Kidney (tissue), 14 donors: ENCODE measurements around the gene COBL. TPM values are rescaled to one million over a fixed set of nuclear protein-coding genes. Genes with fewer than 3 reads are reported as not detected.
A peak's percentile ranks its signal among the peaks of the same experiment; 100 is the strongest.

ENCODE experiments used
- DNase-seq, 5 donors: peaks; one replicate each; pipeline ENCODE4 v3.0.0-alpha.2; 2013 to 2020
- FAIRE-seq: peaks from 2 replicates; lab custom pipeline; 2012; peaks lifted over from hg19 to GRCh38; lab: Jason Lieb, UNC
- H3K27ac ChIP-seq, 2 donors: one replicate each; pipeline ENCODE4 v1.7.0; 2013; ENCODE audit warnings: low read depth in 2 of 2, low read length in 2 of 2, inconsistent platforms in 1 of 2
- H3K27me3 ChIP-seq: one replicate; pipeline ENCODE4 v1.7.1; 2013; ENCODE audit warnings: low read length, inconsistent platforms; ENCODE audit not compliant: control insufficient read depth, insufficient read depth
- H3K36me3 ChIP-seq, 3 donors: one replicate each; pipeline versions ENCODE4 v1.7.0 to v1.7.1; 2013; ENCODE audit warnings: low read length in 3 of 3, control low read depth in 1 of 3, inconsistent platforms in 1 of 3; ENCODE audit not compliant: insufficient read depth in 3 of 3, control insufficient read depth in 2 of 3
- H3K4me1 ChIP-seq, 3 donors: one replicate each; pipeline versions ENCODE4 v1.7.0 to v1.7.1; 2013; ENCODE audit warnings: low read length in 3 of 3, inconsistent platforms in 1 of 3, low read depth in 1 of 3; ENCODE audit not compliant: control insufficient read depth in 2 of 3, insufficient read depth in 2 of 3
- H3K4me3 ChIP-seq, 3 donors: one replicate each; pipeline versions ENCODE4 v1.7.0 to v1.8.1; 2013; ENCODE audit warnings: low read length in 3 of 3, control low read depth in 1 of 3, inconsistent platforms in 1 of 3
- H3K9ac ChIP-seq, 3 donors: one replicate each; pipeline versions ENCODE4 v1.7.0 to v1.7.1; 2013; ENCODE audit warnings: low read length in 3 of 3, control low read depth in 1 of 3, inconsistent platforms in 1 of 3
- H3K9me3 ChIP-seq, 3 donors: one replicate each; pipeline versions ENCODE4 v1.7.0 to v1.7.1; 2013; ENCODE audit warnings: low read length in 3 of 3, control low read depth in 1 of 3, inconsistent platforms in 1 of 3; ENCODE audit not compliant: control insufficient read depth in 2 of 3, insufficient read depth in 1 of 3
- CTCF ChIP-seq: IDR thresholded peaks from 3 replicates; pipeline ENCODE4 v1.5.1; 2012; ENCODE audit warnings: mild to moderate bottlenecking, moderate library complexity, borderline replicate concordance; ENCODE audit not compliant: insufficient read depth; ENCODE audit errors: extremely low read depth
- intact Hi-C: fragments of 100-400 bp; cut with DNase I; formaldehyde crosslinking; loops from one replicate; pipeline ENCODE4 v1.11.1; 2022
- polyA plus RNA-seq: library from polyadenylated mRNA; stranded (reverse); fragments of 350-450 nt; fragmentation: Illumina TruSeq; extraction: RNeasy Lipid Tissue Mini Kit (QIAGEN cat#74804); gene quantifications from one replicate; pipeline ENCODE4 v1.2.3, GENCODE V29; 2014; ENCODE audit warnings: low read depth, low replicate concordance; ENCODE audit not compliant: insufficient read depth
- total RNA-seq: library from RNA; stranded (reverse); fragmentation: NEBNext Ultra II Directional; extraction: Animal tissue kit (Norgen Biotek cat#: 25700); gene quantifications from one replicate; pipeline ENCODE4 v1.2.1, GENCODE V29; 2021
- donor health status: control.
- donor health status: control.
- donor health status: control.
- donor health status: control.
- donor health status: control.
- donor health status: DM: yes; HTN: yes; CAD: no.
- donor health status: Normal renal cell carcinoma (clear cell type).

The COBL gene
- total and polyA plus RNA-seq, 2 donors from 2014 or later = 9.8 to 42.7 TPM

GRCh38 chr7:51219261-51219988 is 97.2 kb downstream of the COBL start:
- Histone ChIP-seq H3K9me3 (no peaks in the 10 kb centered on the region), H3K4me1 (no peaks in the 10 kb centered on the region), H3K36me3 (peaks cover 0 to 2% (median 0%) of the 10 kb centered on the region in 3 donors), H3K27me3 (no peaks in the 10 kb centered on the region), H3K27ac (no peak overlapping the region), H3K9ac (no peak overlapping the region), H3K4me3 (no peak overlapping the region)
- FAIRE-seq (no peak), DNase-seq (peak in 1 of 5 donors; percentile 8)
- no peak for TF ChIP-seq CTCF
- intact Hi-C loops = no loop called here

- Histone ChIP-seq H3K4me3 (no peak overlapping the region), H3K9me3 (no peaks in the 10 kb centered on the region), H3K4me1 (no peaks in the 10 kb centered on the region), H3K36me3 (peaks cover 0 to 2% (median 0%) of the 10 kb centered on the region in 3 donors), H3K27me3 (no peaks in the 10 kb centered on the region), H3K9ac (no peak overlapping the region), H3K27ac (no peak overlapping the region)
- TF ChIP-seq CTCF = no peak
- DNase-seq (no peak), FAIRE-seq (no peak)
- intact Hi-C loops = no loop called here
Measured at GRCh38 chr7:51217804-51218203, 98.8 kb downstream of the COBL start.

- Histone ChIP-seq H3K4me1 (no peaks in the 10 kb centered on the region), H3K4me3 (no peak overlapping the region), H3K27me3 (no peaks in the 10 kb centered on the region), H3K9me3 (no peaks in the 10 kb centered on the region), H3K36me3 (peaks cover 0 to 2% (median 0%) of the 10 kb centered on the region in 3 donors), H3K9ac (no peak overlapping the region), H3K27ac (no peak overlapping the region)
- FAIRE-seq (no peak), DNase-seq (no peak)
- TF ChIP-seq CTCF = no peak
- intact Hi-C loops = no loop called here
Measured at GRCh38 chr7:51214098-51214497, 102.5 kb downstream of the COBL start.
